Activated CD4-positive, alpha-beta memory T cell treated with anti-CD3 and anti-CD28 coated beads, Interleukin-2, amount 10 ng/mL, durations not matched to agents 7 days and 5 days (primary cell): ENCODE data around the gene MSANTD2. TPM values are rescaled to one million over a fixed set of nuclear protein-coding genes. Genes with fewer than 3 reads are reported as not detected.
A peak's percentile ranks its signal among the peaks of the same experiment; 100 is the strongest.

Source experiments
- CTCF ChIA-PET: fragments of 350-600 bp; sonication (Branson Sonifier 250); formaldehyde crosslinking; loops from one replicate; lab custom pipeline; 2021; ENCODE audit warnings: antibody characterized with exemption, inconsistent platforms; lab: Charles Lee
- POLR2A ChIA-PET: fragments of 350-600 bp; sonication (Branson Sonifier 250); formaldehyde crosslinking; loops from one replicate; lab custom pipeline; 2021; ENCODE audit warnings: antibody characterized with exemption; lab: Charles Lee
- DNase-seq: peaks from one replicate; pipeline ENCODE4 v3.0.0-alpha.2; 2020
- H3K27ac Mint-ChIP-seq: one replicate; pipeline ENCODE4 v1.8.0; 2021; ENCODE audit warnings: mild to moderate bottlenecking, mixed read lengths
- H3K27me3 Mint-ChIP-seq: one replicate; pipeline ENCODE4 v1.8.0; 2021; ENCODE audit warnings: mixed read lengths
- H3K36me3 Mint-ChIP-seq: one replicate; pipeline ENCODE4 v1.8.0; 2021; ENCODE audit warnings: low read depth, mixed read lengths
- H3K4me1 Mint-ChIP-seq: one replicate; pipeline ENCODE4 v1.8.0; 2021; ENCODE audit warnings: mixed read lengths
- H3K4me3 Mint-ChIP-seq: one replicate; pipeline ENCODE4 v1.8.0; 2021; ENCODE audit warnings: mild to moderate bottlenecking, mixed read lengths
- H3K9me3 Mint-ChIP-seq: one replicate; pipeline ENCODE4 v1.8.0; 2021; ENCODE audit warnings: mixed read lengths
- total RNA-seq, 2 experiments: library from RNA; stranded (reverse); gene quantifications; one replicate each; pipeline ENCODE4 v1.2.3, GENCODE V29; 2021

The MSANTD2 gene
- total RNA-seq, 2 experiments from 2014 or later: 9.4 to 10.4 TPM

DNA sequence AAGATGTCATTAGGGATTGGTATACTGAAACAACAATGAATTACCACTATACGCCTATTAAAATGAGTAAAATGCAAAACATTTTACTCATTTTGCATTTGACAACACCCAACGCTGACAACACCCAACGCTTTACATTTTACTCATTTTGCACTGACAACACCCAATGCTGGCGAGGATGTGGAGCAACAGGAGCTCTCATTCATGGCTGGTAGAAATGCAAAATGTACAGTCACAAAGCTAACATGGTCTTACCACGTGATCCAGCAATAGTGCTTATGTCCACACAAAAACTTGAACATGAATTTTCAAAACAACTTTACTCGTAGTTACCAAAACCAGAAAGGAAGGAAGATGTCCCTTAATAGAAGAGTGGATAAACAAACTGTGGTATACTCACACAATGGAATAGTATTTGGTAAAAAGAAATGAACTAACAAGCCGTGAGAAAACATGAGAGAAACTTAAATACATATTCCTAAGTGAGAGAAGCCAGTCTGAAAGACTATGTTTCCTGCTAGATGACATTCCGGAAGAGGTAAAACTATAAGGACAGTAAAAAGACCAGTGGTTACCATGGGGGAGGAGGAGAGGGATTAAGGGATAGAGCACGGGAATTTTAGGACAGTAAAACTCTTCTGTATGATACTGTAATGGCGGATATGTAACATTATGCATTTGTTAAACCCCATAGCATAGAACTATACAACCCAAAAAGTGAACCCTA lies 11.4 kb upstream of the MSANTD2 start:
- no peak overlapping the region for H3K4me3 Mint-ChIP-seq
- no peaks in the 10 kb centered on the region for H3K36me3 Mint-ChIP-seq
- CTCF ChIA-PET: no interaction called here
- POLR2A ChIA-PET: no interaction called here
- no peak for DNase-seq
- no peak overlapping the region for H3K27ac Mint-ChIP-seq
- no peaks in the 10 kb centered on the region for H3K9me3 Mint-ChIP-seq
- peaks cover 33% of the 10 kb centered on the region for H3K27me3 Mint-ChIP-seq
- H3K4me1 Mint-ChIP-seq: peaks cover 4% of the 10 kb centered on the region

DNA sequence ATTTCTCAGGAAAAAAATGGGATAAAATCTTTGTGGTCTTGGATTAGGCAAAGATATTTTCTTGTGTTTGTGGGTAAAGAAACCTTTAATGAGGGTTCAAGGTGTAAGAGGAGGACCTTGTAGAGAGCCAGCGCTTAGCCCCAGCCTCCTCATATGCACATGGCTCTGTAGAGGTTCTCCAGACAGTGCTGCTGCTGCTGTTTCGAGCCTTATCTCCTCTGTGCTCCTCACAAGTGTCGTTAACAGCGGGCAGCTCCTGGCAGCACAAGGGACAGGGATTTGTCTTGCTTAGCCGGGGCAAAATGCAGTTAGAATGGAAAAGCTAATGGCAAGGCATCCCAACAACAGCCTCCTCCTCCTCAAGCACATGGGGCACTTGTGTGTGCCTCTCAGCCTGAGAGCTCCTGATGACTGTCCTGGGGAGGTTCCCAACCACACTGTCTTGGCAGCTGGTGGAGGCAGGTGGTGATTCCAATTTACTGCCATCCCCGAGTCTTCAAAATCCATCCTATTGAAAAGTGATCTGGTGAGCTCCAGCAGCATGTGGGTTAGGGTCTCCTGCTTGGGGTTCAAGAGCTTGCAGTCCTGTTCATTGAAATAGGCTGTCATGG lies 7.6 kb upstream of the MSANTD2 start:
- no peak for DNase-seq
- ChIA-PET CTCF (interaction anchor here (0.9 to 1.6 kb wide), 2 partner anchors 12 to 29 kb away, joined by 3 to 4 read pairs; no protein-coding TSS in a partner anchor), POLR2A (no interaction called here)
- no peaks in the 10 kb centered on the region for H3K9me3 Mint-ChIP-seq
- no peak overlapping the region for H3K4me3 Mint-ChIP-seq
- no peaks in the 10 kb centered on the region for H3K36me3 Mint-ChIP-seq
- H3K4me1 Mint-ChIP-seq: no peaks in the 10 kb centered on the region
- H3K27ac Mint-ChIP-seq: no peak overlapping the region
- peaks cover 13% of the 10 kb centered on the region for H3K27me3 Mint-ChIP-seq

DNA sequence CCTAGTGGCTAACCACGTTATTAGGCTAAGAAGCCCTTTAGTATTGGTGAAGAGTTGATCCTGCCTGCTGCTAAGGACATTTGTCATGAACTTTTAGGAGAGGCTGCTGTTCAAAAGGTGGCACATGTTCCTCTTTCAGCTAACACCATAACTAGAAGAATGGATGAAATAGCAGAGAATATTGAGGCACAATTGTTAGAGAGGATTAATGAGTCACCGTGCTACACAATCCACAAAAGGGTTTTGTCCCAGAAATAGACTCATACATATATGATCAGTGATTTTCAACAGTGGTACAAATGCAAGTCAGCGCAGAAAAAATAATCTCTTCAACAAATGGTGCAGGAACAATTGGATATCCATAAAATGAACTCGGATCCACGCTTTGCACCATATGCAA lies 7.0 kb upstream of the MSANTD2 start:
- H3K4me1 Mint-ChIP-seq: no peaks in the 10 kb centered on the region
- CTCF ChIA-PET: interaction anchor here (0.7 to 1.6 kb wide), 4 partner anchors 12 to 69 kb away, joined by 3 to 4 read pairs (median 4); no protein-coding TSS in a partner anchor

DNA sequence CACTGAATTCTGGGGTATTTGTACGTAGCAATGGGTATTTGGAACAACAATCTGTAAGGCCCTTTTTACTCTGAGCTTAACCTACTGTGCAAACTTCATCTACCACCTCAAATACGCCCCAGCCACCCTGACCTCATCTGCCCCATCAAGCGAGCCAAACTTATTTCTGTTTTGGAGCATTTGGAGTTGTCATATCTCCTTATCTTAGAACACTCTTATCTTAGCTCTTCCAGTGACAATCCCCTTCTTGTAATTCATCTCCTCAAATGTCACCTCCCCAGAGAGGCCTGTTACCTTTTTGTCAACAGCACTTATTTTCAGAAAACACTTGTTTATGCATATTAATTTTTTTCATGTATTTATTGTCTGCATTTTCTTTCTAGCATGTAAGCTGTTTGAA lies 4.7 kb upstream of the MSANTD2 start:
- Mint-ChIP-seq H3K9me3 (no peaks in the 10 kb centered on the region), H3K27ac (no peak overlapping the region), H3K36me3 (no peaks in the 10 kb centered on the region), H3K4me1 (peaks cover 13% of the 10 kb centered on the region), H3K27me3 (peaks cover 4% of the 10 kb centered on the region), H3K4me3 (no peak overlapping the region)
- ChIA-PET CTCF (interaction anchor here (0.9 kb wide), 1 partner anchor 32 kb away, joined by 4 read pairs; no protein-coding TSS in a partner anchor), POLR2A (no interaction called here)
- no peak for DNase-seq

More for the DNA sequence above, 7.0 kb upstream of the MSANTD2 start:
- no peaks in the 10 kb centered on the region for H3K36me3 Mint-ChIP-seq
- peaks cover 8% of the 10 kb centered on the region for H3K27me3 Mint-ChIP-seq
- POLR2A ChIA-PET: no interaction called here
- DNase-seq: no peak
- no peak overlapping the region for H3K27ac Mint-ChIP-seq
- H3K9me3 Mint-ChIP-seq: no peaks in the 10 kb centered on the region
- no peak overlapping the region for H3K4me3 Mint-ChIP-seq

DNA sequence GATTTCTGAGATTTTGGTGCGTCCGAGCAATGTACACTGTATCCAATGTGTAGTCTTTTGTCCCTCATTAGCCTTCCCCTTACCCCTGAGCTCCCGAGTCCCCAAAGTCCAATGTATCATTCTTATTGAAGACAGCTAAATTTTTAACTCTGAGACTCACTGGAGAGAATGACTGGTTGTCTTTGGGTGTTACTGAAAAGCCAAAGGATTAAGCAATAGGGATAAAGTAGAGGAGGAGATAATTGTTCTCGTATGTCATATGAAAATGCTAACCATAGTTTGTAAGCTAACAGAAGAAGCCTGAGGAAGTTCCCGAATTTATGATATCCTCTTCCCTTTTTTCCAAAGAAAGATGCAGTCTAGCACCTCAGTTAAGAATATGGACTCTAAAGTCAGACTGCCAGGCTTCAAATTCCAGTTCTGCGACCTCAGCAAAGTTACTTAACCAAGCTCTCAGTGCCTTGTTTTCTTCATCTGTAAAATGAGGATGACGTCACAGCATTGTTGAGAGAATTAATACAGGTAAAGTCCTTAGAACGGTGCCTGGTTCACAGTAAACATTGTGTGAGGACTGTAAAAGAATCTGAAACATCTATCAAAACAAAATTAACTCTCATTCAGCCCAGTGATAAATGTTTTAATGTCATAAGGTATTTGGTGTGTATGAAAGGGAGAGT lies 1.6 kb upstream of the MSANTD2 start:
- no peak overlapping the region for H3K27ac Mint-ChIP-seq
- H3K9me3 Mint-ChIP-seq: no peaks in the 10 kb centered on the region
- H3K4me3 Mint-ChIP-seq: peak overlapping the region; percentile 43
- no peak for DNase-seq
- H3K4me1 Mint-ChIP-seq: peaks cover 36% of the 10 kb centered on the region
- H3K36me3 Mint-ChIP-seq: peaks cover 5% of the 10 kb centered on the region
- ChIA-PET POLR2A (interaction anchor here (1.0 to 2.0 kb wide), 2 partner anchors 163 to 179 kb away, joined by 5 to 7 read pairs; partner anchors contain the start of gene TBRG1), CTCF (interaction anchor here (1.0 to 5.5 kb wide), 8 partner anchors 8 to 133 kb away, joined by 3 to 40 read pairs (median 6); partner anchors contain the start of gene ESAM)
- peaks cover 2% of the 10 kb centered on the region for H3K27me3 Mint-ChIP-seq

DNA sequence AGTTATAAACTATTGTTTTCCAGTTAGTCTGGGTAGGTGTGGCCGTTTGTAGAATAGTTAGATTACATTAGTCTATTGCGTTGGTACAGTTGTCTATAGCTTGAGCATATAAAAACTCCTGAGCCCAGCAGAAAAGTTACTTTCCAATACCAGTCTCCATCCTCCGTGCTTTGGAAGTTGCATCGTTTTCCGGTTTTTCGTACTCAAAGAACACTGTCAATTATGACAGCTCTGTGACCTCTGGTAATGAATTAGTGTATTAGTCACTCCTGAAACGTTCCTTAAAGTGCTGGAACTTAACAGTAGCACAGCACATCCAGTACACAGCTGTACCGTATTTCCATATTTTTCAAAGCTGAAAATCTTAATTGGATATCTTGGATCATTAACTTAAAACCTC lies 808 bp upstream of the MSANTD2 start:
- H3K9me3 Mint-ChIP-seq: no peaks in the 10 kb centered on the region
- peak overlapping the region; percentile 79 for H3K27ac Mint-ChIP-seq
- peaks cover 2% of the 10 kb centered on the region for H3K27me3 Mint-ChIP-seq
- peak overlapping the region; percentile 77 for H3K4me3 Mint-ChIP-seq
- CTCF ChIA-PET: interaction anchor here (1.1 to 5.5 kb wide), 9 partner anchors 8 to 145 kb away, joined by 3 to 40 read pairs (median 5); partner anchors contain the start of gene ESAM
- peaks cover 5% of the 10 kb centered on the region for H3K36me3 Mint-ChIP-seq
- DNase-seq: no peak
- peaks cover 38% of the 10 kb centered on the region for H3K4me1 Mint-ChIP-seq
- POLR2A ChIA-PET: interaction anchor here (1.0 to 2.8 kb wide), 12 partner anchors 13 to 311 kb away, joined by 3 to 15 read pairs (median 4); partner anchors contain the start of genes ESAM, TBRG1 and TMEM218

DNA sequence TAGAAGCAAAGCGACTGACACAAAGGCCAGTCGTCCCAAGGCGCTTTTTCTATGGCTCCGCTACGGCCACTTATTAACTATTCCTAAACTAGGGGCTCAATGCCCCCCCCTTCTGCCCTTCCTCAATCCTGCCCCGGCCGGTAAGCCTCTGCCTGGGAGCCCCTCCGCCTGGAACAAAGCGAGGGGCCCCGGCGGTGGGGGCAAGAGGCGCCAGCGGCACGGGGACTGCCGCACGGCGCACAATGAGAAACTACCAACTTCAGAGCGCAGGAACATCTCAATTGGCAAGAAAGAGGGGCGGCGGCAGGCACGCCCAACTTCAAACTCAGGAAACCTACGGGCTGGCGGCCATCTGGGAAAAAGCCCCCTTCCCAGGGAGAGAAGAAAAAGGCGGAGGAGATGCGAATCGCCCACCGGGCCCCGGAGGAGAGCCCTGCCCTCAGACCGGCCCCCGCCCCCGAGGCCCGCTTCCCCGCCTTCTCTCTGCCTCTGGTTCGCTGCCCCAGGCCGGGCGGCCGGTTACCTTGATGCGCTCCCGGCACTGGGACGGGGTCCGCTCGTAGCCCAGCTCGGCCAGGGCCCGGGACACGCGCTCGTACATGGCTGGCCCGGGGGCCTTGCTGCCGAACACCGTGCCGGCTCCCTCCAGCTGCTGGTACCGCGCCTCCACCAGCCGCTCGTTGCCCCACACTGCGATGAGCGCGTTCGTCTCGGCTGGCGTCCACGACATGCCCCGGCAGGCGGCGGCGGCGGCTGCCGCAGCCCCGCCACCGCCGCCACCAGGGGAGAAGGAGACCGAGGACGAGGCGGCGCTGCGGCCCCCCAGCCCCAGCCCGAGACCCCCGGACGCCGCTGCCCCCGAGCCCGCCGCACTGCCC lies 619 bp downstream of the MSANTD2 start:
- peaks cover 2% of the 10 kb centered on the region for H3K27me3 Mint-ChIP-seq
- H3K4me1 Mint-ChIP-seq: peaks cover 38% of the 10 kb centered on the region
- peak overlapping the region; percentile 88 for H3K4me3 Mint-ChIP-seq
- ChIA-PET POLR2A (interaction anchor here (0.7 to 2.8 kb wide), 19 partner anchors 8 to 177 kb away, joined by 3 to 15 read pairs (median 5); partner anchors contain the start of genes ESAM, SIAE, SPA17 and TBRG1), CTCF (interaction anchor here (0.8 to 5.5 kb wide), 11 partner anchors 11 to 146 kb away, joined by 3 to 40 read pairs (median 15); partner anchors contain the start of genes ESAM, ROBO3, SIAE and SPA17)
- DNase-seq: peak; percentile 42
- H3K36me3 Mint-ChIP-seq: peaks cover 5% of the 10 kb centered on the region
- peak overlapping the region; percentile 89 for H3K27ac Mint-ChIP-seq
- H3K9me3 Mint-ChIP-seq: no peaks in the 10 kb centered on the region

DNA sequence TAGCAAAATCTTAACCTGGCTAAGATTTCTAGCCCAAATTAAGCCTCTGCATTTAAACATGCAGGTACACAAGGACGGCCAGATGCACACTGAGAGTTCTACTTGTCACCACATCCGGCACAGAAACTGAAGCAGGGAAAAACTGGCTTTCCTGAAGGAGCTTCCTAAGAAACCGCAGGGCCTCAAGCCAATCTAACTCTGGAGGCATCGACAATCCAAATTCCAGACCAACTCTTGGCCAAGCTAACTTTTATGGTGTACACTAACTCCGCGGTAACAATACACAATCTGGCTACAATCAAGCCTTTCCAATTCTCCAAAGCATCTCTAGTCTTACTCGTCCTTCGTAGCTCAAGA lies 1.2 kb downstream of the MSANTD2 start:
- Mint-ChIP-seq H3K4me1 (peaks cover 41% of the 10 kb centered on the region), H3K27me3 (peaks cover 2% of the 10 kb centered on the region), H3K36me3 (peaks cover 5% of the 10 kb centered on the region), H3K27ac (peak overlapping the region; percentile 89), H3K4me3 (peak overlapping the region; percentile 88), H3K9me3 (no peaks in the 10 kb centered on the region)
- peak; percentile 18 for DNase-seq
- ChIA-PET POLR2A (interaction anchor here (0.8 to 2.8 kb wide), 9 partner anchors 8 to 176 kb away, joined by 3 to 15 read pairs (median 7); partner anchors contain the start of genes ESAM, SIAE, SPA17 and TBRG1), CTCF (interaction anchor here (0.8 to 5.5 kb wide), 8 partner anchors 35 to 129 kb away, joined by 3 to 40 read pairs (median 9); partner anchors contain the start of genes ESAM, ROBO3, SIAE and SPA17)

DNA sequence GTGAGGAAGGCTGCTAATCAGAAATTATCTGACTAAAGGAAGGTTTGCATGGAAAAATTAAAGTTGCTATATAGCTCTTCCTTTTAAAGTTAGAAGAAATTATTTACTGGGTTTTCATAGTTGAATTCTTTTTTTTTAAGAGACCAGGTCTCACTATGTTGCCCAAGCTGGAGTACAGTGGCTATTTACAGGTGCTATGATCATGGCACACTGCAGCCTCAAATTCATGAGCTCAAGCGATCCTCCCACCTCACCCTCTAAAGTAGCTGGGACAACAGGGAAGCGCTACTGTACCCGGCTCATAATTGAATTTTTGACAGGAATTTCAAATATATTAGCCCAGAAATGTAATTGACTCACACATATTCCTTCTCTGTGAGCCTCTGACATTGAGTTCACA lies 3.9 kb downstream of the MSANTD2 start:
- no peak overlapping the region for H3K27ac Mint-ChIP-seq
- H3K4me3 Mint-ChIP-seq: no peak overlapping the region
- H3K4me1 Mint-ChIP-seq: peaks cover 50% of the 10 kb centered on the region
- H3K36me3 Mint-ChIP-seq: peaks cover 5% of the 10 kb centered on the region
- no peaks in the 10 kb centered on the region for H3K9me3 Mint-ChIP-seq
- ChIA-PET POLR2A (no interaction called here), CTCF (interaction anchor here (0.8 to 4.3 kb wide), 4 partner anchors 17 to 126 kb away, joined by 4 to 29 read pairs (median 14); no protein-coding TSS in a partner anchor)
- no peak for DNase-seq
- H3K27me3 Mint-ChIP-seq: no peaks in the 10 kb centered on the region

DNA sequence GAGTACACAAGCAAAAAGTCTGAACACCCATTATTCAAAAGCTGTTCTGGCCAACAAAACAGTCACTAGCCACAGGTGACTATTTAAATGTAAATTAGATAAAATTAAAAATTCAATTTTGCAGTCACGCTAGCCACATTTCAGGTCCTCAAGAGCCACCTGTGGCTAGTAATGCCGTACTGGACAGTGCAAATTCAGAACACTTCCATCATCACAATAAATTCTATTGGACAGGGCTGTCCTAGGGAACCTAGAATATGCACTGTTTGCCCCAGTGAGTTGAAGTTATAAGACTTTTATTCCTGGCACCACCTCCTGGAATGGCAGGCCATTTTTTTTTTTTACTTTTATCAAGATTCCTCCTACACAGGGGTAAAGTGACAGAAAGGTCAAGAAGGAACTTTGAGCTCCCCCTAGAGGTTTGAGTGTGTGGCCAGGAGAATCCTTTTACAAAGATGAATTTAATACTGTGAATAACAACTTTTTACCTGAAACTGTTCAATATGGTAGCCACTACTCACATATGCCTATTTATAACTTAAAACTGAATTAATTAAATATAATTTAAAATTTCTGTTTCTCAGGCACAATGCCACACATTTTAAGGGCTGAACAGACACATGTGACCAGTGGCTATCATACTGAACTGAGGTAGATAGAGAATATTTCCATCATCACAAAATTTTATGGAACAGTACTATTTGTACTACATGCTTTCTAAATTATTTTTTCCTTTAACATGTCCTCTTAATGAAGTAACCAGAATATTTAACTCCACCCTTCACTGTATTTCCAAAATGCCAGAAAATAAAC lies 6.5 kb downstream of the MSANTD2 start:
- no peak for DNase-seq
- POLR2A ChIA-PET: interaction anchor here (0.8 to 0.9 kb wide), 2 partner anchors 20 to 31 kb away, joined by 3 to 4 read pairs; no protein-coding TSS in a partner anchor

More for the DNA sequence above, 6.5 kb downstream of the MSANTD2 start:
- no peak overlapping the region for H3K27ac Mint-ChIP-seq
- H3K9me3 Mint-ChIP-seq: no peaks in the 10 kb centered on the region
- H3K36me3 Mint-ChIP-seq: peaks cover 5% of the 10 kb centered on the region
- H3K27me3 Mint-ChIP-seq: no peaks in the 10 kb centered on the region
- no peak overlapping the region for H3K4me3 Mint-ChIP-seq
- H3K4me1 Mint-ChIP-seq: peaks cover 41% of the 10 kb centered on the region
- CTCF ChIA-PET: interaction anchor here (0.6 to 3.5 kb wide), 25 partner anchors 8 to 696 kb away, joined by 3 to 32 read pairs (median 3); partner anchors contain the start of genes ESAM, SIAE and SPA17
